CD8-positive, alpha-beta memory T cell (primary cell): ENCODE results near the gene CD200. TPM values are rescaled to one million over a fixed set of nuclear protein-coding genes. Genes with fewer than 3 reads are reported as not detected.
"Not testable (repeated sequence)": the region's sequence is repeated elsewhere in the genome, so short reads cannot be mapped to it uniquely, and the experiment has no call there.

ENCODE experiments used
- CTCF ChIA-PET: fragments of 350-600 bp; sonication (Branson Sonifier 250); formaldehyde crosslinking; loops from one replicate; lab custom pipeline; 2021; ENCODE audit warnings: antibody characterized with exemption; lab: Charles Lee
- POLR2A ChIA-PET: fragments of 350-600 bp; sonication (Branson Sonifier 250); formaldehyde crosslinking; loops from one replicate; lab custom pipeline; 2021; ENCODE audit warnings: antibody characterized with exemption; lab: Charles Lee
- DNase-seq, 5 donors: peaks; one replicate each; pipeline versions ENCODE4 v3.0.0 to v3.0.0-alpha.2; 2020 to 2022; ENCODE audit warnings: mixed read lengths in 1 of 5
- H3K27ac ChIP-seq: one replicate; pipeline ENCODE4 v1.7.0; 2013; ENCODE audit warnings: low read depth, mild to moderate bottlenecking, low read length, moderate library complexity
- H3K27me3 ChIP-seq: 2 replicates; pipeline ENCODE4 v1.7.0; 2013; ENCODE audit warnings: low read length, mild to moderate bottlenecking; ENCODE audit not compliant: insufficient read depth, poor library complexity, severe bottlenecking
- H3K36me3 ChIP-seq: 2 replicates; pipeline ENCODE4 v1.7.0; 2013; ENCODE audit warnings: mild to moderate bottlenecking, low read length, moderate library complexity; ENCODE audit not compliant: insufficient read depth
- H3K4me1 ChIP-seq: 2 replicates; pipeline ENCODE4 v1.7.0; 2013; ENCODE audit warnings: mild to moderate bottlenecking, low read length, moderate library complexity; ENCODE audit not compliant: insufficient read depth
- H3K4me3 ChIP-seq: 2 replicates; pipeline ENCODE4 v1.7.0; 2013; ENCODE audit warnings: mild to moderate bottlenecking, low read length
- H3K9me3 ChIP-seq: 2 replicates; pipeline ENCODE4 v1.7.0; 2013; ENCODE audit warnings: mild to moderate bottlenecking, low read length
- H3K27ac Mint-ChIP-seq, 8 donors: one replicate each; pipeline ENCODE4 v1.8.0; 2020 to 2021; ENCODE audit warnings: mixed read lengths in 8 of 8, mild to moderate bottlenecking in 6 of 8, inconsistent platforms in 3 of 8, moderate library complexity in 3 of 8
- H3K27me3 Mint-ChIP-seq, 2 donors: one replicate each; pipeline ENCODE4 v1.8.0; 2020 to 2021; ENCODE audit warnings: mixed read lengths in 2 of 2, mild to moderate bottlenecking in 1 of 2, moderate library complexity in 1 of 2
- H3K36me3 Mint-ChIP-seq, 3 donors: one replicate each; pipeline ENCODE4 v1.8.0; 2020 to 2021; ENCODE audit warnings: mixed read lengths in 3 of 3, inconsistent platforms in 1 of 3, mild to moderate bottlenecking in 1 of 3
- H3K4me1 Mint-ChIP-seq, 3 donors: one replicate each; pipeline ENCODE4 v1.8.0; 2020 to 2021; ENCODE audit warnings: mixed read lengths in 3 of 3, inconsistent platforms in 1 of 3, mild to moderate bottlenecking in 1 of 3
- H3K4me3 Mint-ChIP-seq, 7 donors: one replicate each; pipeline ENCODE4 v1.8.0; 2020 to 2021; ENCODE audit warnings: mixed read lengths in 7 of 7, mild to moderate bottlenecking in 6 of 7, moderate library complexity in 4 of 7, inconsistent platforms in 2 of 7
- H3K9me3 Mint-ChIP-seq, 5 donors: one replicate each; pipeline ENCODE4 v1.8.0; 2020 to 2022; ENCODE audit warnings: mixed read lengths in 5 of 5, mild to moderate bottlenecking in 3 of 5, moderate library complexity in 2 of 5, inconsistent platforms in 1 of 5
- polyA plus RNA-seq: library from polyadenylated mRNA; unstranded; fragments of 300-500 nt; fragmentation: Illumina TruSeq; gene quantifications from one replicate; pipeline ENCODE4 v1.2.3, GENCODE V29; 2021
- total RNA-seq, 2 experiments: library from RNA; stranded (reverse); gene quantifications; one replicate each; pipeline ENCODE4 v1.2.3, GENCODE V29; 2021

CD200 gene
- total and polyA plus RNA-seq, 3 experiments from 2014 or later = 1.7 to 18.3 (median 17.9) TPM

DNA sequence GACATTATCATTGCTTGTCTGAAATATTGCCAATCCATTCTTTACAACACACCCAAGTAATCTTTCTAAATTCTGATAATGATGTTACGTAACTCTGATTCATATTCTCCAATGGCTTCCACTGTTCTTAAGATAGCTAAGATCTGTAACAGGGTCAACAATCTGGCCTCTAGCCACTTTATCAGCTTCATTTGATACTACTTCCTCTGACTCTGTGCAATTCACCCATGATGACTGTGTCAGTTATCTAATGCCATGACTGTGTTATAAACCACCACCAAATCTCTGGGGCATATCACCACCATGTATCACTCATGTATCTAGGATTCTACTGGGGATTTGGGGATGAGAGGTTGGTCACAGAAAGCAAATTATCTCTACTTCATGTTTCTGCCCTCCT lies 44.0 kb downstream of the CD200 start:
- DNase-seq = no peak
- H3K4me1 Mint-ChIP-seq = peaks cover 0 to 5% (median 4%) of the 10 kb centered on the region in 3 donors
- no peak overlapping the region for H3K4me3 Mint-ChIP-seq
- Histone ChIP-seq H3K27ac (no peak overlapping the region), H3K36me3 (no peaks in the 10 kb centered on the region), H3K9me3 (no peaks in the 10 kb centered on the region), H3K27me3 (no peaks in the 10 kb centered on the region), H3K4me1 (no peaks in the 10 kb centered on the region), H3K4me3 (no peak overlapping the region)
- CTCF ChIA-PET = no interaction called here
- no peaks in the 10 kb centered on the region for H3K9me3 Mint-ChIP-seq
- H3K36me3 Mint-ChIP-seq = peaks cover 0 to 5% (median 0%) of the 10 kb centered on the region in 3 donors
- POLR2A ChIA-PET = no interaction called here
- H3K27me3 Mint-ChIP-seq = peaks cover 0 to 4% of the 10 kb centered on the region in 2 donors
- no peak overlapping the region for H3K27ac Mint-ChIP-seq

GRCh38 chr3:112377568-112378071 lies 44.7 kb downstream of the CD200 start:
- H3K27me3 Mint-ChIP-seq = peaks cover 0 to 4% of the 10 kb centered on the region in 2 donors
- Histone ChIP-seq H3K4me3 (no peak overlapping the region), H3K9me3 (no peaks in the 10 kb centered on the region), H3K36me3 (no peaks in the 10 kb centered on the region), H3K27me3 (no peaks in the 10 kb centered on the region), H3K4me1 (no peaks in the 10 kb centered on the region), H3K27ac (no peak overlapping the region)
- ChIA-PET CTCF (no interaction called here), POLR2A (no interaction called here)
- peaks cover 0 to 5% (median 4%) of the 10 kb centered on the region in 3 donors for H3K36me3 Mint-ChIP-seq
- H3K27ac Mint-ChIP-seq = no peak overlapping the region
- H3K4me3 Mint-ChIP-seq = no peak overlapping the region
- no peak for DNase-seq
- no peaks in the 10 kb centered on the region for H3K9me3 Mint-ChIP-seq
- H3K4me1 Mint-ChIP-seq = peaks cover 0 to 5% (median 4%) of the 10 kb centered on the region in 3 donors

DNA sequence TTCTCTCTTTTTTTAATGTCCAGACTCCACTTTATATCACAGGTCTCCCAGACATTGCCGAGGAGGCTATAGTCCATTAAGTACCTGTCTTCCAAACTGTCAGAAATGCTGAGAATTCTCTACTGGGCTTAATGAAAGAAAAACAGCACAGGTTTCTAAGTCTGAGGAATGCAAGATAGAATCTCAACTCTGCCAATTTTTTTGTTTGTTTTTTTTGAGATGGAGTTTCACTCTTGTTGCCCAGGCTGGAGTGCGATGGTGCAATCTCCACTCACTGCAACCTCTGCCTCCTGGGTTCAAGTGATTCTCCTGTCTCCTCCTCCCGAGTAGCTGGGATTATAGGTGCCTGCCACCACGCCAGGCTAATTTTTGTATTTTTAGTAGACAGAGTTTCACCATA lies 45.4 kb downstream of the CD200 start:
- not testable (repeated sequence) for H3K27ac Mint-ChIP-seq, H3K4me1 ChIP-seq, H3K4me1 Mint-ChIP-seq

DNA sequence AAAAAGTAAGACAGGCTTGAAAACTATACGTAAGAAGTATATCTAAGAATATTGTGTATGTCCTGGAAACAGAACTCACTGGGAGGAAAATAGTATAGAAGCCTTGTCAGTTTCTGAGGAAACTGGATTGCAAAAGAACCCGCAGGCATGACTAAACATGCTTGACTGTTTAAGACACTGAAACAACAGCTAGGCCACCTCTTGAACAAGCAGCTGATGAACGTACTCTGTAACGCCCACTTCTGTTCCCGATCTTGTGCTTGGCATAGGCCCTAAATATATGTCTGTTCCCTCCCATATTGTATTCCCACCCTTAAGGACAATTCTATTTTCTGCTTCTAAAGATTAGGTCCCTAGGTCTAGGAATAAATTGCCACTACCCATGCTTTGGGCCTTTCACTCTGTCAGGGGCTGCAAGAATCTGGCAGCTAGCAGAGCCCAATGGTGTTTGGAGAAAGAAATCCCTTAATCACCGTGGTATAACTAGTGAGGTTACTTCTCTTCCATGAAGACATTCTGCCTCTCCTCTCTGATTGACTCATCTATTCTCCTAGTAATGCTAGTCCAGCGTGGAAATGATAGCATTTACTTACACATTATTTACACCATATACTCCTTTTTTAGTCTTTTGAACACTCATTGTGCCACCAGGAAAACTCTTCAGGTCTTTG lies 46.2 kb downstream of the CD200 start:
- no peak for DNase-seq
- Histone ChIP-seq H3K27me3 (no peaks in the 10 kb centered on the region), H3K9me3 (no peaks in the 10 kb centered on the region), H3K4me1 (no peaks in the 10 kb centered on the region), H3K27ac (no peak overlapping the region), H3K36me3 (no peaks in the 10 kb centered on the region), H3K4me3 (no peak overlapping the region)
- CTCF ChIA-PET = no interaction called here
- POLR2A ChIA-PET = no interaction called here
- Mint-ChIP-seq H3K27me3 (peaks cover 0 to 4% of the 10 kb centered on the region in 2 donors), H3K4me1 (no peaks in the 10 kb centered on the region), H3K4me3 (no peak overlapping the region), H3K36me3 (peaks cover 0 to 6% (median 2%) of the 10 kb centered on the region in 3 donors), H3K9me3 (no peaks in the 10 kb centered on the region), H3K27ac (no peak overlapping the region)

More for the DNA sequence above, 45.4 kb downstream of the CD200 start:
- H3K9me3 Mint-ChIP-seq, CTCF ChIA-PET, H3K36me3 ChIP-seq, H3K27me3 ChIP-seq, H3K9me3 ChIP-seq, DNase-seq, H3K4me3 Mint-ChIP-seq, H3K27ac ChIP-seq, POLR2A ChIA-PET, H3K4me3 ChIP-seq, H3K27me3 Mint-ChIP-seq, H3K36me3 Mint-ChIP-seq: not testable (repeated sequence)

- no peak overlapping the region for H3K27ac Mint-ChIP-seq
- no peak overlapping the region for H3K4me3 Mint-ChIP-seq
- Histone ChIP-seq H3K36me3 (no peaks in the 10 kb centered on the region), H3K9me3 (no peaks in the 10 kb centered on the region), H3K27me3 (no peaks in the 10 kb centered on the region), H3K4me1 (no peaks in the 10 kb centered on the region), H3K27ac (no peak overlapping the region), H3K4me3 (no peak overlapping the region)
- peaks cover 0 to 2% (median 0%) of the 10 kb centered on the region in 5 donors for H3K9me3 Mint-ChIP-seq
- peaks cover 0 to 6% (median 4%) of the 10 kb centered on the region in 3 donors for H3K36me3 Mint-ChIP-seq
- POLR2A ChIA-PET = no interaction called here
- no peaks in the 10 kb centered on the region for H3K4me1 Mint-ChIP-seq
- CTCF ChIA-PET = no interaction called here
- H3K27me3 Mint-ChIP-seq = peaks cover 0 to 3% of the 10 kb centered on the region in 2 donors
- DNase-seq = no peak
Measured at GRCh38 chr3:112381673-112382542, 49.0 kb downstream of the CD200 start.

DNA sequence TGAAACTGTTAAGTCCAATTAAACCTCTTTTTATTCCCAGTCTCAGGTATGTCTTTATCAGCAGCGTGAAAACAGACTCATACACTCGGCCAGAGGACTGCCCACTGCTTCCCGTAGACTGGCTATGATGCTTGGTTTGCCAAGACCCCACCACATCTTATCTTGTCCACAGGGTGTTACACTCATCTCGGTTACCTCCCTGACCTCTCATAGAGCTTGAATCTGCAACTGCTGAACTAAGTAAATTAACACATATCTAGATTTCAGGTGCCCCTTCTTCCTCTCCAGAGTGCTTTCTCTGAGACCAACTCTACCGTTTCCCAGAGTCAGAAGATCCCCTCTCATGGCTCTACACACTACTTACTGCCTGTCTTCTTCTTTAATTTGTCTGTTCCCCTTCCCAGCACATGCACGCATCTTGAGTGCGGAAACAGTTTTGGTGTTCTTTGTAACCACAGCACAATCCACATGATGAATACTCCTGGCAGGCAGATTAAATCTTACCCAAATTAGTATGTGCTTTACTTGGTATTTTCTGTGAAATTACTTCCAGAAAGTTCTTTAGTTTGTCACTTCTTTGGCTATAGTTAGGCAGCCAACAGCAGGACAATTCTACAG lies 49.7 kb downstream of the CD200 start:
- peaks cover 0 to 6% (median 4%) of the 10 kb centered on the region in 3 donors for H3K36me3 Mint-ChIP-seq
- H3K9me3 Mint-ChIP-seq = peaks cover 0 to 2% (median 0%) of the 10 kb centered on the region in 5 donors
- H3K27me3 ChIP-seq = no peaks in the 10 kb centered on the region
- peaks cover 0 to 3% of the 10 kb centered on the region in 2 donors for H3K27me3 Mint-ChIP-seq
- H3K4me1 ChIP-seq = no peaks in the 10 kb centered on the region
- no peak overlapping the region for H3K4me3 Mint-ChIP-seq
- H3K36me3 ChIP-seq = no peaks in the 10 kb centered on the region
- no peaks in the 10 kb centered on the region for H3K9me3 ChIP-seq
- H3K27ac ChIP-seq = no peak overlapping the region
- ChIA-PET POLR2A (no interaction called here), CTCF (no interaction called here)
- no peak overlapping the region for H3K4me3 ChIP-seq
- no peaks in the 10 kb centered on the region for H3K4me1 Mint-ChIP-seq
- DNase-seq = no peak
- H3K27ac Mint-ChIP-seq = no peak overlapping the region

DNA sequence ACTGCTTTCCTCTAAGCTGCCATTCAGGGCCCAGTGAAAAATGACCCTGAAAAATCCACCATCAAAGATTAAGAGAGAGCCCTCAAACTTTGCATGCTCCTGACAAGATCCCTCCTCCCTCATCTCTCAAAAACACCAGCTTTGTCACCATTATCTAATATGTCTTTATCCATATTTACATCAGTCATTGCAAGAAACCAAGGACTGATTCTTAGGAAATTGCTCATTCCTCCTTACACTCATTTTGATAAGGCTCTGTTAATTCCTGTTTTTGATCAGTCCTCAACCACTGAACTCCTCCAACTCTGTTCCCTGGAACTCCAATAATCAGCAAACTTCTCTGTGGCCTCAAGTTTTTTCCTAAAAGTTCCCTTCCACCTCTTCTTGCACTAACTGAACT lies 51.8 kb downstream of the CD200 start:
- H3K4me3 ChIP-seq = no peak overlapping the region
- ChIA-PET POLR2A (no interaction called here), CTCF (no interaction called here)
- Mint-ChIP-seq H3K27me3 (peaks cover 0 to 3% of the 10 kb centered on the region in 2 donors), H3K4me3 (no peak overlapping the region), H3K9me3 (peaks cover 0 to 2% (median 0%) of the 10 kb centered on the region in 5 donors), H3K27ac (no peak overlapping the region), H3K36me3 (peaks cover 0 to 6% (median 2%) of the 10 kb centered on the region in 3 donors), H3K4me1 (peaks cover 0 to 3% (median 0%) of the 10 kb centered on the region in 3 donors)
- H3K9me3 ChIP-seq = no peaks in the 10 kb centered on the region
- no peaks in the 10 kb centered on the region for H3K36me3 ChIP-seq
- H3K27me3 ChIP-seq = no peaks in the 10 kb centered on the region
- DNase-seq = no peak
- H3K4me1 ChIP-seq = no peaks in the 10 kb centered on the region
- no peak overlapping the region for H3K27ac ChIP-seq
